GM18519 (cell line): ENCODE results near the gene MKX.

ENCODE experiments used
- ATAC-seq: cut with Tn5 transposase; IDR thresholded peaks from one replicate; pipeline ENCODE4 v1.9.1; 2021; ENCODE audit warnings: mild to moderate bottlenecking, moderate library complexity; ENCODE audit not compliant: unreplicated experiment, low FRiP score

Gene MKX, protein sequence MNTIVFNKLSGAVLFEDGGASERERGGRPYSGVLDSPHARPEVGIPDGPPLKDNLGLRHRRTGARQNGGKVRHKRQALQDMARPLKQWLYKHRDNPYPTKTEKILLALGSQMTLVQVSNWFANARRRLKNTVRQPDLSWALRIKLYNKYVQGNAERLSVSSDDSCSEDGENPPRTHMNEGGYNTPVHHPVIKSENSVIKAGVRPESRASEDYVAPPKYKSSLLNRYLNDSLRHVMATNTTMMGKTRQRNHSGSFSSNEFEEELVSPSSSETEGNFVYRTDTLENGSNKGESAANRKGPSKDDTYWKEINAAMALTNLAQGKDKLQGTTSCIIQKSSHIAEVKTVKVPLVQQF

DNA sequence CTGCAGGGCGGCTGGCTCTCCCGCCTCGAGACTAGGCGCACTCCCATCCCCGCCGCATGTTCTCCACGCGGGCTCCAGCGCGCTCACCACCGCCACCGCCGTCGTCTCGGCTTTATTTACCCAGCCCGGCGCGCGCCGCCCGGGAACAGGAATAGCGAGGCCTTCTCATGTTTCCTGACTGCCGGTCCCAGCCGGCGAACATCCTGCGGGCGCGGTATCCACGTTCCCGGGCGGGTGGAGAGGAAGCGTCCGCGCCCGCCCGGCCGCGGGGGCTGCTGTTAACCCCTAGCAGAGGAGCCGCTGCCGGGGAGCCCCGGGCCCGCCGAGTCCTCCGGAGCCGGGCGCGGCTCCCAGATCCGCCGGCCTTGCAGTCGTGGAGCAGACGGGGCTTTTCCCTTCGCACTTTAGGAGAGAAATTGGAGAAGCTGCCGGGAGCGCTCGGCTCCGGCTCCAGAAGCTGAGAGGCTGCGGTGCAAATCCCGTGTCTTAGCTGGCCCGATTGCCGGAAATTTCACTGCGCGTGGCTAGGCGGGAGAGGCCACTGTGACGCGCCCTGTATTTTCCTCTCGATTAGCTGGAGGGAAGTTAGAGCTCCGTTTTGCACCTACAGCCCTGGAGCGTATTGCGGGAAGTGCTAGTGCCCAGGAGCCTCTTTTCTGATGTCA lies at the start of gene MKX:
MKX (minus strand) TSS at position 88 of the 665 bp plus-strand sequence. CDS start 2,404 bp downstream, outside the sequence.
- no peak for ATAC-seq

DNA sequence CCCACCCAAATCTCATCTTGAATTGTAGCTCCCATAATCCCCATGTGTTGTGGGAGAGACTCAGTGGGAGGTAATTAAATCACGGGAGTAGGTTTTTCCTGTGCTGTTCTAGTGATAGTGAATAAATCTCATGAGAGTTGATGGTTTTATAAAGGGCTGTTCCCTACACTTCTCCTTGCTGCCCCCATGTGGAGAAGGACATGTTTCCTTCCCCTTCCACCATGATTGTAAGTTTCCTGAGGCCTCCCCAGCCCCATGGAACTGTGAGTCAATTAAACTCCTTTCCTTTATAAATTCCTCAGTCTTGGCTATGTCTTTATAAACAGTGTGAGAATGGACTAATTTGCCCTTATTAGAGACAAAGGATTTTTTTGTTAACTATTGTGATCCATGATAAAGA lies 48.5 kb upstream of the MKX start:
- ATAC-seq: no peak

DNA sequence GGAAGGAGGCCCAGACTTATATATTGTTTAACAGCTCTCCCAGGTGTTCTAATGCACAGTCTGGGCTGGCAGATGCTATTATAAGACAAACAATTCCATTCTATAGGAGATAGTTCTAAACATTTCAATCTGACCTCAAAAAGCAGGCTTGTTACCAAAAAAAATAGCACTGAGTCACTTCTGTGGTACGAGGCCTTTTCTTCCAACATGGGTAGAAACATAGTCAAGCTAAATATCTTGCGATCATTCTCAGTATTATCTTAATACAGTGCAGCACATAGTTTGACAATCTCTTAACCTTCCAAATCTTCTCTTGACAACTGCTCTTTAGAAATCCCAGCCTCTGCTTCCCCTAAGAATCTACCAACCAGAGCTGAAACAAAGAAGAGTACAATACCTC lies 46.6 kb upstream of the MKX start:
- ATAC-seq: no peak

DNA sequence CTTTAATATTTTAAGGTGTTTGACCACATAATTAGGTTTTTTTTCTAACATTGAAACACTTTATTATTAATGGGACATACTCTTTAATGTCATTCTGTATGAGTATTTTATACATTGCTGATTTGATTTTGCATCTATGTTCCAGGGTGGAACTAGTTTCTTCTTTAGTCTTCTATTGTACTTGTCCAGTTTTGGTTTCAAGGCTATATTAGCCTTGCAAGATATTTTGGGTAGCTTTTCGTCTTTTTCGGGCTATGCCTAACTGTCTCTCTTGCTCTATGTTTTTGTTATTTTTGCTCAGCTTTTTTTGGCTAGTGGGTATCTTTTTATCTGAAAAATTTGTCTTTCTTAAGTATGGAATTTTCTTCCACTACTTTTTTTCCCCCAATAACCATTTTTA lies 38.7 kb upstream of the MKX start:
- ATAC-seq: no peak

DNA sequence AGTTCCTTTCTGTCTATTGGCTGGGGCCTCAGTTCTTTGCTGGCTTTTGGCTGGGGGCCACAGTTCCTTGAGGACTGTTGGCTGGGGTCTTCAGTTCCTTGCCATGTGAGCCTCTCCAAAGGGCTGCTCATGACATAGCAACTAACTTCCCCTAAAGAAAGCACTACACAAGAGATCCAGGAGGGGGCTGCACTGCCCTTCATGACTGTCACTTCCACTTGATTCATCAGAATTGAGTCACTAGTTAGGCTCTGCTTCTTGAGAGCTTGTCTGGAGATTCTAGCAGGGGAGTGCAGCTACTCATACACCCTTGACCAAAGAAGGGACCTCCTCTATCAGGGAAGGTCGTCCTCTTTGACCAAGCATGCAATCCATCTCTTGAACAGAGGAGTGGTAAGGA lies 38.0 kb upstream of the MKX start:
- ATAC-seq: no peak

DNA sequence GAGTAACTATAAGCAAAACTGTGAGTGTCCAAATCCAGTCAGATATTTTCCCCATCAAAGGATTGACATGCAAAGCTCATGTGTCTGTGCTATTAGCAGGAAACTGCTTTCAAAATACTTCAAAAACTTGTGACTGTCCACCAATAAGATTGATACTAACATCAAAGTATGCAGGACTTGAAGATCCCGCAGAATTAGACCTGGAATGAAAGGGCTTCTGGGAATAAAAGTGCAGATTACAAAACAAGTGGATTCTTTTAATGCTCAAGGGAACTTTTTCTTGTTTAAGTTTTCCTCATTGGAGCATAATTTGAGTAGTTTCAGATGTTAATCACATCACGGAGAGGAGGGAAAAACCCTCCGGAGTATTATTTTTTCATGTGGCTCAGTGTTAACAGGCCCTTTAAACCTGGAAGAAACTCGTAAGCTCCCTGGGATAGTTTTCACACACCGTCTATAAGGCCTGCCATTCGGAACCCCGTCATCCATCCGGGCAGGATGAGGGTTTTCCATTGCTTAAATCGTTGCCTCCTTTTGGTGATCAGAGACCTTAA lies 33.9 kb upstream of the MKX start:
- no peak for ATAC-seq

DNA sequence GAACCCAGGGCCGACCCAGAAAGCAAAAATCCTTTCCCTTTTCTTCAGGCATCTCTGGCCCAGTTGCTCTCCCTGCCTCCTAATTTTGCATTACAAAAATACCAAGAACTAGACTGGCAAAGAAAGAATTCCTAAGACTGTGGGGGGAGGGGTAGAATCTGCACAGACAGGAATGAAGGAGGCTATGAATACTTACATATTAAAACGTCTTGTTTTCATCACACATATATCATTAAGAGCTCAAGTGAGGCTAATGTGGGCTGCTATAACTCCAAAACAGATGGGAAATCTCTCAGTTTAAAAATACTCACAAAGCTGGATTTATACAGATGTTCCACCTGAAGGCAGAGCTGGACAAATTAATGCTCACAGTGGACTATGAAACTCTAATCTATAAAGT lies 29.2 kb upstream of the MKX start:
- ATAC-seq: no peak

DNA sequence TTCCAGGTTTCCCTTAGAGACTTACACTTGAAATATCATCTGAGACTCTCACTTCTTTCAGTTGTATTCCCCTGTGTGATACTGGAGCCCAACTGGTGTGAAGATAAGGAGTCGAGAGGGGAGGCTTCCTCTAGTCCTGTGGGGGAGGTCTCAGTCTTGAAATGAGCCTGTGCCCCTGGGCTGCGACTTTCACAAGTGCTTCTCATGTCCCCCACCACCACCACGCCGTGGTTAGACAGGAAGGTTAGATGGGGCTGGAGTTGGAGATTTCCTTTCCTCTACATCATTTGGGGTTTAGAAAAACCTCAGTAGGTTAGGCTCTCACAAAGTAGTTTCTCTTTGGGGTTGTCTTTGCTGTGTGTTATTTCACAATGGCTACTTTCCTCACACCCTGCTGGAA lies 25.6 kb upstream of the MKX start:
- ATAC-seq: no peak

DNA sequence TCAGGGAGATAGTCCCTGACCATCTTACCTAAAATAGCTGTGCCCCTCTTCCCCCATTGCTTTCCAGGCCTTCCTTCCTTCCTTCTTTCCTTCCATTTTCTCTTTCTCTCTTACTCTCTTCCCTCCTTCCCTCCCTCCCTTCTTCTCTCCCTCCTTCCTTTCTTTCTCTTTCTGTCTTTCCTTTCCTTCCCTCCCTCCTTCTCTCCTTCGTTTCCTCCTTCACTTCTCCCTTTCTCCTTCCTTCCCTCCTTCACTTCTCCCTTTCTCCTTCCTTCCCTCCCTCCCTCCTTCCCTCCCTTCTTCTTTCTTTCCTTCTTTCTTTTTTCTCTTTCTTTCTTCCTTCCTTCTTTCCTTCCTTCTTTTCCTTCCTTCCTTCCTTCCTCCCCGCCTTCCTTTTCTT lies 24.6 kb upstream of the MKX start:
- ATAC-seq: no peak

DNA sequence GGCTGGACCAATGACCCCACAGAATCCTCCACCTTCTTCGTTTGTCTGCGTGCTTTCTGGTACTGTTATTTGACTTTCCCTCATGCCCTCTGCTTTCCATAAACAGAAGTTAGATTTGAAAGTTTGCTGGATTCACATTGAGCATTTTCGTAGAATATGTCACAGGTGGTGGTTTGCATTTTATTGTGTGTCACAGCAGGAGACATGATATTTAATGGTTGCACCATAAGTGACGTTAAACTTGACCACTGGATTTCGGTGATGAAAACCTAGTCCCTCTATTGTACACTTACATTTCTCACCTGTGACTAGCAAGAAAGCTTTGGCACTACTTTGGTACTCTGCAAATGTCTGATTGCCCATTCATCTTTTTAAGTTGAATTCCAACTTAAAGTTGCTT lies 15.2 kb upstream of the MKX start:
- ATAC-seq: no peak

DNA sequence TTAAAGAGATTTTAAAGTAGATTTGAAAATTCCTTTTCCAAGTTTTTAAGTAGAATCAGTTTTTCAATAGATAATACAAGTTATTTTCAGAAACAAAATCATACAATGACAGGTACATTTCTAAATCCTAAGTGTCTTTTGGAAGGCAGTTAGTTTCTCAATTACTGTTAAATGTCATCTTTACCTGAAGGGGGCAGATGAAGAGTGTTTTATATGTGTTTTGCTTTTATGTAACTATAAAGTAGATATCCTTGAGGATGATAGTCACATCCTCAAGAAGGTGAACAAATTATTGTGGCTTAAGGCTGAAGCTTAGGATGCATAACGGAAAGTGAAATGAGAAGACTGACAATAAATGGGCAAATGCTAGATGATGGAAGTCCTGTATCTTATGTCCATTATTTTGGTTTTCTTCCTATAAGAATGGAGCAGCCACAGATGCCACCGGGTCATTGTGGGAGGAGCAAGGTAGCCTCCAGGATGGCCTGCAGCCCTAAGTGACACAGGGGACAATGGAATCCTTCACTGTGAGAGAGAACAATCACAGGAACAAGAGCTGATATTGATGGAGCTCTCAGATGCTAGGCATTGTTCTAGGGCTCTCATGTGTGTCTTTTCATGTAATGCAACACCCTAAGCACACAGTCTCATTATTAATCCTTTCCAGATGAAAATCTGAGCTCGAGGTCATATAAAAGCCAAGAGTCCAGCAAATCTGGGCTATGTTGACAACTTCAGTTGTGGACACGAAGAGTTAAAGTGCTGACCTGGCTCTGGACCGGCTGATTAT lies 14.1 kb upstream of the MKX start:
- no peak for ATAC-seq

DNA sequence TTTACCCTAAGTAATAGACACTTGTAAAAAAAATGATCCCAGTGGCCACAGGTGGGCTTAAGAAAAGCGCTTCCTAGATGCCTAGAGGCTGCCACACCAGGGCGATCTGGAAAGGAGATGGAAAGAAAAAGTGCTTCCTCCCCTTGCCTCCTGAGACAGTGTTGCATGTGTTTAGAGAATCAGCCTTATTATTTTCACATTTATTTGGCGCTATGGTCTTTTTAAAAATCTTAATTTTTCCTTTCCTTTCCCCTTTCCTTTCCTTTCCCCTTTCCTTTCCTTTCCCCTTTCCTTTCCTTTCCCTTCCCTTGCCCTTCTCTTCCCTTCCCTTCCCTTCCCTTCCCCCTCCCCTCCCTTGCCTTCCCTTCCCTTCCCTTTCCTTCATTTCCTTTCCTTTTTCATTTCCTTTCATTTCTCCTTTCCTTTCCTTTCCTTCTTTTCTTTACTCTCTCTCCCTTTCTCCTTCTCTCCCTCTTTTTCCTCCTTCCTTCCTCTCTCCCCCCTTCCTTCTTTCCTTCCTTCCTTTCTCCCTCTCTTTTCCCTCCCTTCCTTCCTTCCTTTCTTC lies 7.1 kb upstream of the MKX start:
- no peak for ATAC-seq

DNA sequence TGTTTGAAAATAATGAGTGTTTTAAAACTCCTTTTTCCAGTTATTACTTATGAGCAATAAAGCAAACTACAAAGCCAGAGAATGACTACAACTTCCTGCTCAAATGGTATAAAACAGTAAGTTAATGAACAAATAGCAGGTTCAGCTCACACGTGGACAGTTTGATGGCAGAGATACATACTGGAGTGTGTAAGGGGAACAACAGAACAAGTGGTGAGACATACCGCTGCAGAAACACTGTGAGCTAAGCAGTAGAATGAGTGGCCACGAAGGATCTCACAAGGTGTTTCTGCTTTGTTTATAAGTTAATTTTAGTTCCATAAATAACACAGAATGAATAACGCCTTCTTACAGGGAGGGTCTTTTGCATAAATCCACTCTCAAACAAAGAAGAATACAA lies 3.0 kb upstream of the MKX start:
- no peak for ATAC-seq

DNA sequence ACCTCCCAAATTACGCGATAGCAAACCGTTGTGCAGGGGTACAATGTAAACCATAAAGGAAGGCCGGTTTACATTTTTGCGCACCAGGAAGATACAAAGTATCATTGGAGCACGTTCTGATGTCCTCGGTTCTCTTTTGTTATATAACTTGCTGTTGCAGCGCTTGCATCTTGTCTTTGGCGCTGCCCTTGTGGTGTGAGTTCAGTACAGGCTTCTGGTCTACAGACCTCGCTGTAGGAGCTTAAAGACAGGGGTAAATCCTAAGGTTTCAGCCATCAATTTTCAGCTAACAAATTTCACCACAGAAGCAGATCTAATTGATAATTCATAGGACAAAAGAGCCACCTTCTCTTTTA lies 1.5 kb upstream of the MKX start:
- ATAC-seq: no peak

DNA sequence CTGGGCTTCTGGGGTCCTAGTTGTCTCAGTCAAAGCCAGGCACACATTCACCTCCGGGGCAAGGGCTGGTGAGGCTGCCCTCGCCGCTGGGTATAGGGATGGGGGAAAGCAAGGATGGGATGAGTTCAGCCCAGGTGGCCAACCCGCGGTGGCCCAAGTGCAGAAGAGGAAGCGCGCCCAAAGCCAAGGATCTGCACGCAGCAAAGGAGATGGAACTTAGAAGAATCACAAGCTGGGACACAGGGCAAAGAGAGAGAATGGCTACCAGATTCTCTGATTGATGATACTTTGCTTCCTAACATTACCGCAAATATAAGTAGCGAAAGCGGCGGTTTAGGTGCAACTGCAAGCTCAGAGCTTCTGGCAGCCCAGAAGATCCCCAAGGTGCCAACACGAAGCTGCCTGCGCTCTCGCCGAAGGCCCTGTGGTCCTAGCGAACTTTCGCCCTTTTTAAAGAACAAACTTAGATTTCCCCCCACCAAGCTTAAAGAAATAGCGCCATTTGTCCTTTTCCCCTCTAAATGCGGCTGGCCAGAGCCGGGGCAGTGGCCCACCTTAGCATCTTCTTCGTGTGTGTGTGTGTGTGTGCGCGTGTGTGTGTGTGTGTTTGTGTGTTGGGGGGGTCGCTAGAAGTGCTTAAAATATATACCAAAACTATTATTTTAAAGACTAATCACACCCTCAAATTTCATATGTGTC lies 927 bp upstream of the MKX start:
- ATAC-seq: no peak

DNA sequence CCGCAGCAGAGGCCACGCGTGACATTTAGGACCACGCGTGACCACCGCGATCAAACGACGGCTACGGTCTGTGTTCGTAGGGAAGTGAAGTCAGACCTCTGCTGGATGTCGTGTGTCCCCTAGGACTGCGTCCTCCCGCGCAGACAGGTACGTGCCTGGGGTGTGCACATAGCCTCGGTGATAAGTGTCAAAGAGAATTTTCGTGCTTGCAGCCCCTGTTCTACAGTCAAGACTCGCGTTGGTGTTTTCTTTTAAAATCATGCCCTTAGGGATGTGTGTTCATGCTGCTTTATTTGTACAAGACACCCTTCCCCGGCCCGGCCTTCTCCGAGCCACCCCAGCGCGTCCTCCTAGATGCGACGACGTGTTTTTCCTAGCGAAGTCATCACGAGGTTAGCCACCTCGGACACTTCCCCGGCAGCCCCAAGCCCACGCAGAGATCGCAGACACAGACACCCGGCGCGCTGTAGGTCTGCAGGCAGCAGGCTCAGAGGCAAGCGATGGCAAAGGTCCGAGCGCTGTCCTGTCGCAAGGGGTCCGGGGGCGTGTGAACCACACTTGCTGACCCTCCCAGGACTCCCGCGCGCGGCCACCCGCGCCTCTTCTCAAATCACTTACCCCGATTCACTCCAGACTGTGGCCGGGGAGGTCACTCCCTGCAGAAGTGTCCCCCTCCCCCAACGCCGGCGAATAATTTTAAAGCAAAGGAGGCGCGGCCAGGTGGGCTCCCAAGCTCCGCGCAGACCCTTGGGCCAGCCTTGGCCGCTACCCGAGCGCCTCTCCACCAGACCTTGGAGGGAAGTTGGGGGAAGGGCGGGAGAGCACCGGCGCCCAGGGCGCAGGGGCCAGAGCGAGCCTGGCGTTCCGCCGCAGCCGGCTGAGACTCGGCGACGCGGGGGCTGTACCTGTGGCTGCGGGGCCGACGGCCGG lies 552 bp downstream of the MKX start:
- ATAC-seq: no peak

DNA sequence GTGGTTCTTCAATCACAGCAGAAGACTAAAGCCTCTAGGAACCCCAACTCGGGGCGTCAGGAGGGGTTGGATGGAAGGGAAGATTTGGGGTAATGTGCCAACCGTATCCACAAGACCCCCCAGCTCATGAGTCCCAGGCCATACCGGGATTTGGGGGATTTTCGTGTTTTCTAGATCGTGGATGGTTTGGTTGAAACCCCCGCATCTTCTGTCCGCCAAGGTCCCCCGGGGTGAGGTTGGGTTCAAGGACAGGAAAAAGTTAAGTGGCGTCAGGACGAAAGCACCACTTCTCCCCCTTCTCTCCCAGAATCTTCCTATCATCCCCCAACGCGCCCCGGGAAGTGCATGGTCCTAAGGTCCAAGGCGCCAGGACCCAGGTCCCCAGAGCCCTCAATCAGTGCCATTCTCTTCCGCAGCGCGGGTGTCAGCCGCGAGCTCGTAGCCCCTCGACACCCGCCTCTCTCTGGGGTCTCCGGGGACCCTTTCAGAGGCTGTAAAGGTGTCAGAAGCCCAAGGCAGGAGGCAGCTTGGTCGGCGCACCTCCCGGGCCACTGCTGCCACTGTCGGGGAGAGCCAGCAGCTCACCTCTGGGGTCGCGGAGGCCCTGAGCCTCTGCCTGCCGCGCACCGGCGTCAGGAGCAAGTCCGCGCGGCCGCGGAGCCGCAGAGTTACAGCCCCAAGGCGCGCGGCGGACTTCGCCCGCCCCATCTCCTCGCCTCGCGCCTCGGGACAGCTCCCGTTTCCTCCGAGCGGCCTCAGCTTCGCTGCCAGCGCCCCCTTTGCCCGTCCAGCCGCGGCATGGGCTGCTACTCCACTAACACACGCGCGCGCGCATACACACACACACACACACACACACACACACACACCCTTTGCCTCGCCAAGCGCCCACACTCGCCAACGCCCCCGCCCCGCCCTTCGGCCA lies 1.5 kb downstream of the MKX start:
- ATAC-seq: no peak
